ENCODE data around the gene EIF4EBP2.
A peak's percentile ranks its signal among the peaks of the same experiment; 100 is the strongest.

The EIF4EBP2 gene

DNA sequence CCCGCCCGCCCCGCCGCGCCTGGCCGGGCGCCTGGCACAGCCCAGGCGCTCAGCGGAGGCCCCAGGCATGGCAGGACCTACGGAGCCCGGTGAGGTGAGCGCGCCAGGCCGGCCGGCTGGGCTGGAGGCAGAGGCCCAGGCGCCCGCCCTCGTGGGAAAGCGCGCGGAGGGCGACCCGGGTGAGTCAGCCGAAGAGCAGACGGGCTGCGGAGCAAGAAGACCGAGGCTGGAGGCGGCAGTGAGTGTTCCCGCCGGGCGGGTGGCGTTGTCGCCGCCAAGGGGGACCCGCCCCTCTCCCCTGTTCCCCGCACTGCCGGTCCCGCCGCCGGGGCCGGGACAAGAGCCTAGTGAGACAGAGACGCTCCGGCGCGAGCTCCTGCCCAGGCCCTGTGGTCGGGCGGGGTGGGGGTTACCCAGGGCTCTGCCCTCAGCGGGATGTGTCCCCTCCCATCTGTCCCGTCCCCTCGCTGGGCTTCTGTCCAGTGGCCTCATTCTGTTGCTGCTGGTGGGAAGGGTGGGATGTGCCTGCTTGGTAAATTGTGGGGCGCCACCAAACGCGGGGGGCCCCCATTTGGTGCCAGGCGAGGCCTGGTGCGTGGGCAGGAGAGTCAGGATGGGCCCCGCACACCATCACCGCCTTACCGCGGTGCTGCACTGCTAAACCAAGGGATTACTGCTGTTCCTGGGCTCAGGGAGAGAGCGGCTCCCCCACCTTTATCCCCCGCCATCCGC, 54.5 kb downstream of the EIF4EBP2 start:
- no peak for DNase-seq (ENCODE audit: low spot score)

DNA sequence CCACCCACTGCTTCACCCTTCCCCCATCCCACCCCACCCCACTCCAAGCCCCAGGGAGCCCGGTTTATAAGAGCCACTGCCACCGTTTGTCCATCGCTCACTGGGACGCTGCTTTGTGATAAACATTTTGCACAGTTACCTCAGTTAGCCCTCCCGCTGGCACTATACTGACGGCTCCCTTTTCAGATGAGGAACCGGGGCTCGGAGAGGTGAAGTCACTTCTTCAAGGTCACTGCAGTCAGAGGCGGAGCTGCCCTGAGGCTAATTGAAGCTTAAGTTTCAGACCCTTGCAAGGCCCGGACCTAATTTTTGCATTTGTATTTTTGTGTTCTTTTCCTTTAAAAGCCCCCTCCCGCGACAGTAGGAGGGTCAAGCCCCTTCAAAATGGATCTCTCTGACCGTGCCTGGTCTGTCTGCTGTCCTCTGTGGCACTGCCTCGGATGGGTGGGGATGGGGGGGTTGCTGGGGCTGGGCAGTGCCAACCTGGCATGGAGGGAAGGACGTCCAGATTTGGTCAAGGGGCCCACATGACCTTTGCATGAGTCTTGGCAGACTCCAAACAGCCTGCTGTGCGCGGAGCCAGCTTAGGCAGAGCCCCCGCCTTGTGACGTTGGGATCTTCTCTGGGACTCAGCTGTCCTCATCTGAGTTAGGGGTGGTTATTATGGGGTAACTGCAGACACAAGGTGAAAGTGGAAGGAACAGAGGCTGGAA, 55.3 kb downstream of the EIF4EBP2 start:
- TF ChIP-seq, protein P1, sequence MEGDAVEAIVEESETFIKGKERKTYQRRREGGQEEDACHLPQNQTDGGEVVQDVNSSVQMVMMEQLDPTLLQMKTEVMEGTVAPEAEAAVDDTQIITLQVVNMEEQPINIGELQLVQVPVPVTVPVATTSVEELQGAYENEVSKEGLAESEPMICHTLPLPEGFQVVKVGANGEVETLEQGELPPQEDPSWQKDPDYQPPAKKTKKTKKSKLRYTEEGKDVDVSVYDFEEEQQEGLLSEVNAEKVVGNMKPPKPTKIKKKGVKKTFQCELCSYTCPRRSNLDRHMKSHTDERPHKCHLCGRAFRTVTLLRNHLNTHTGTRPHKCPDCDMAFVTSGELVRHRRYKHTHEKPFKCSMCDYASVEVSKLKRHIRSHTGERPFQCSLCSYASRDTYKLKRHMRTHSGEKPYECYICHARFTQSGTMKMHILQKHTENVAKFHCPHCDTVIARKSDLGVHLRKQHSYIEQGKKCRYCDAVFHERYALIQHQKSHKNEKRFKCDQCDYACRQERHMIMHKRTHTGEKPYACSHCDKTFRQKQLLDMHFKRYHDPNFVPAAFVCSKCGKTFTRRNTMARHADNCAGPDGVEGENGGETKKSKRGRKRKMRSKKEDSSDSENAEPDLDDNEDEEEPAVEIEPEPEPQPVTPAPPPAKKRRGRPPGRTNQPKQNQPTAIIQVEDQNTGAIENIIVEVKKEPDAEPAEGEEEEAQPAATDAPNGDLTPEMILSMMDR (IDR thresholded peaks at IDR 0.05; ENCODE audit: extremely low read depth, missing control alignments) = no peak
- no peak for DNase-seq (ENCODE audit: low spot score)

More for the DNA sequence above, 54.5 kb downstream of the EIF4EBP2 start:
- TF ChIP-seq, protein P1 (IDR thresholded peaks at IDR 0.05; ENCODE audit: extremely low read depth, missing control alignments) = no peak

DNA sequence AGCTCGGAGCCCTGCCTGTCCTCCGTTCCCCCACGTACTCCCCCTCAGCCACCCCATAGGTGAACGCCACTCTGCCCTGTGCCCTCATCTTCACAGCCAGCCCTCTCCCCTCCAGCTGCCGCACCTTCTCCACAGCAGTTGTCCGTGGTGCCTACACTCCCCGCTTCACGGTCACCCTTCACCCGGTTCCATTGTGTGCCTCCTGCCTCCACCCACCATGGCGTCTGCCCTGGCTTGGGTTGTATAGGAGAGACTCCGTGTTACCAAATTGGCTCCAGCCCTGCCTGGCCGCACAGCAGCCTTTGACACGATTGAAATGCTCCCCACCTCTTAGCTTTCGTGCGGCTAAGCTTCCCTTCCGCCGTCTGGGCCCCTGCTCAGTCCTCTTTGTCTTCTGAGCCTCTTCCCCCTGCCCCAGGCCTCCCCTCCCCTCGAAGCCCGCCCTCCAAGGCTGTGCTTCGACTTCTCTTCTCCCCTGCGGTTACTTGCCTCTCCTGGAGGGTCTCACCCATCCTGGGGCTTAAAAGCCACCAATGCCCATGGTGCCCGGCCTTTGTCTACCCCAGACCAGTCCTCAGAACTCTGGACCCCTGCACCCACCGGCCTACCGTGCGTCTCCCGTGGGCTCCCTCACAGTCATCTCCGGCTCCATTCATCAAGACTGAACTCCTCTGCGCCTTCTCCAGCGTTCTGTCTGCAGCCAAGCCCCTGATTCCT, 56.0 kb downstream of the EIF4EBP2 start:
- TF ChIP-seq, protein P1 (IDR thresholded peaks at IDR 0.05; ENCODE audit: extremely low read depth, missing control alignments) = no peak
- no peak for DNase-seq (ENCODE audit: low spot score)

GRCh38 chr10:70461397-70462348, 57.7 kb downstream of the EIF4EBP2 start:
- TF ChIP-seq, protein P1 (IDR thresholded peaks at IDR 0.05; ENCODE audit: extremely low read depth, missing control alignments) = peak; percentile 74
- peak; percentile 86 for DNase-seq (ENCODE audit: low spot score)

DNA sequence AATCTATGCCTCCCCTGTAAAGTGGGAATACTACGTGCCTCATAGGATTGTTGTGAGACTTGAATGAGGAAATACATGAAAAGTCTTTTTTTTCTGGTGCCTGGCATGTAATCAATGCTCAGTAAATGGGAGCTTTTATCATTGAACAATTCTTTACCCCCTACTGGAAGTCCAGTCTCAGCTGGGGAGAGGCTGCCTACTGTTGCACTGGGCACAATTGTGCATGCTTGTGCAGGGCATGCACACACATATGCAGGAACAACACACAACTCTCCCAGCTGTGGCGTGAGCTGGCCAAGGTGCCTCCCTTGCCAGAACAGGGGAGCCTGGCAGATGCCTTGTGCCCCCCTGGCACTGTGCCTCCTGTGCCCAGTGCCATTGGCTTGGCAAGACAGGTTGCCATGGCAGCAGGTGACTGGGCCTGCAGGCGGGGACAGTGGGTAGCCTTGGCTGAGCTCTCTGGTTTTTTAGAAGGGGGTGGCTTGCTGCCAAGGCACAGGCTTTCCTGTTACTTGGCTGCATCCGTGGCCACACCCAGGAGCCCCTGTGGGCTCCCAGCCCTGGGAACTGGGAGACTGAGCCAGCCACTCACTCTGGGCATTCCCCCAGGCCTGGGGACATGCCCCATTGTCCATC, 58.5 kb downstream of the EIF4EBP2 start:
- DNase-seq (ENCODE audit: low spot score) = no peak
- TF ChIP-seq, protein P1 (IDR thresholded peaks at IDR 0.05; ENCODE audit: extremely low read depth, missing control alignments) = no peak

DNA sequence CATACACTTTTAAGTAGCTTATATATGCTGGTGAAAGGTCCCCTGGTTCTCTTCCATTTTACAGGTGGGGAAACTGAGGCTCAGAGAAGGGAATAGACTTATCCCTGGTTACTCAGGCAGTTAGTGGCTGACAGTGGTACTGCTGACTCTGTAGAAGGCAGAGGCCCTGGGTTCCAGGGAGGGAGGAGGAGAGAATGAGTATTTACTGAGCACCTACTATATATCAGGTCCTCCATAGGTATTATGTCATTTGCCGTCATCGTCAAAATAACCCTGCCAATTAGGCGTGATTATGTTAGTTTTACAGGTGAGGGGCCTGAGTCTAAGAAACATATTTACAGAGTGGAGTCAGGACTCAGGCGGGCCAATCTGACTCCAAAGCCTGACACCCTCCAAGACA, 61.3 kb downstream of the EIF4EBP2 start:
- DNase-seq (ENCODE audit: low spot score) = no peak
- TF ChIP-seq, protein P1 (IDR thresholded peaks at IDR 0.05; ENCODE audit: extremely low read depth, missing control alignments) = no peak
